NCI-H2196 treated with DMSO at 0.1 percent for 48 hours (cell line): Measurements from ENCODE around the gene GADD45A.

Experiments used
- DNase-seq: peaks from one replicate; lab custom pipeline; 2025; ENCODE audit not compliant: unreplicated experiment; lab: John Stamatoyannopoulos, UW

GADD45A gene

DNA sequence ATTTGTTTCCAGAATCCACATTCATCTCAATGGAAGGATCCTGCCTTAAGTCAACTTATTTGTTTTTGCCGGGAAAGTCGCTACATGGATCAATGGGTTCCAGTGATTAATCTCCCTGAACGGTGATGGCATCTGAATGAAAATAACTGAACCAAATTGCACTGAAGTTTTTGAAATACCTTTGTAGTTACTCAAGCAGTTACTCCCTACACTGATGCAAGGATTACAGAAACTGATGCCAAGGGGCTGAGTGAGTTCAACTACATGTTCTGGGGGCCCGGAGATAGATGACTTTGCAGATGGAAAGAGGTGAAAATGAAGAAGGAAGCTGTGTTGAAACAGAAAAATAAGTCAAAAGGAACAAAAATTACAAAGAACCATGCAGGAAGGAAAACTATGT is 2.6 kb downstream of the GADD45A start:
- DNase-seq, result no peak

DNA sequence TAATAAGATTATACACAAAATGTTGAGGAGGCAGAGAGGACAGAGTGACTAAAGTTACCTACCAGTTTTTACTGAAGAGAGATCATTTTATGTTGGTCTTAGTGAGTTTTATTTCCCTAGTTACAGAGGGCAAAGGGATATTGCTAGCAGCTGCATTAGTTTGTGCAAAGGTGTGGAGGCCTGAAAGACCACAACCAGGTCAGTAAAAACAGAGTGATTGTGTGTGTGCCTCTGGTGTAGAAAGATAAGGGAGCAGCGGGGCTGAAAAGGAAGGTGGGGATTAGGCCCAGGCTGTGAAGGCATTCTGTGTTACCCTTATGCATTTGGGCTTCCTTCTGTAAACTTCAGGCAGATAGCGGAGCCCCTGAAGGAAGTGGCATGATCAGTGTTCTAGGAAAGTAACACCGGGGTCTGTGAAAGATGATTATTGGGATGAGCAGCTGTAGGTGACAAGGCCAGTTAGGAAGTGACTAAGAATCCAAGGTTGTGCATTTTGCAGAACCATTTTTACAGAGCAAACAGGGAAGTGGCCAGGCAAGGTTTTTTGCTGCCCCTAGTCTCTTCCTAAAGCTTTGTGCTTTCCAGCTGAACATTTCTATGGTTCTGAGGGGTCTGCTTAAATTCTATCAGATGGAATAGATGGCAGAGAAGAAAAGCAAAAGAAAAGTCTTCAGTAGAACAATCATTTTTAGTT is 3.7 kb downstream of the GADD45A start:
- DNase-seq, result no peak

DNA sequence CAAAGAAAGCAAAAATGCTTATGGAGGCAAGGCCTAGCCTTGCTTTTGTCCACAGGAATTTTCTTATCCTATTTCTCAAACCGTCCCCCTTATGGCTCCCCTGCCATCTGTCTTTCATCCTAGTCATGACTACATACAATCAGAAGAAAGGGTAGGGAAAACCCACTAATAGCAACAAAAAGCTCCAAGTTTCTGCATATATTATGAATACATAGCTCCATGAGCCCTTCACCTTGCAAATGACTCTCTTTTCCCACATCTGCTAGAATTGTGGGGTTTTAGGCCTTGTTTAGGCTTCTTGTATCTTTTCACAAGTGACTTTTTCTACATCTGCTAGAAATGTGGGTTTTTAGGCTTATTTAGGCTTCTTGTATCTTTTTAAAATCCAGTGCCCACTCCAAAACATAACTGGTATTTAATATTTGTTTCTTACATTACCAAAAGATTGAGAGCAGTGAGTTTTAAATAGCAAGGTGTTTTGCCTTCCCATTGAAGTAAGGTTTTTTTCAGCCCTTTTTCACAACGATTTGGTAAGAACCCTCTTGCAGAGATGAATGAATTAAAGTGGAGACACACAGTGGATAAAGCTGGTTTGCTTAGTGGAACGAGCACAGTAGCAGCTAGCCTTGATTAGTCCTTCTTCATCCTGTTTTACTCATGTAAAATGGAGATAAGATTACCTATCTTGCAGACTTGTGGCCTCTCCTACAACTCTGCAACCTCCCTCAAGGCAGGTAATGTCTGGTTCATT is 4.4 kb downstream of the GADD45A start:
- no peak for DNase-seq

DNA sequence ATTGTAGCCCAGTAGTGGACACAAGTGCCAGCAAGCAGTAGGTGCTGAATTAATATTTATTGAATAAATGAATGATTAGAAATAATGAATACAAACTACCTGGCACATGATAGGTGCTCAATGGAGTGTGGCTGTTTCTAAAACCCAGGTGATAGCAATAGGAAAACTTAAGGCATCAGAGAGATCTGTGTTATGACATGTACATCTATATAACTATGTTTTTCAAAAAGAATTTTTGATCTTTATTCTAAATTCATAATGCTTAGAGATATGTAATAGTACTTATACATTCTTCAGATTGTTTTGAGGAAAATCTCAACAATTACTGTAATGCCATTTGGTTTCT is 5.0 kb downstream of the GADD45A start:
- DNase-seq, result no peak

DNA sequence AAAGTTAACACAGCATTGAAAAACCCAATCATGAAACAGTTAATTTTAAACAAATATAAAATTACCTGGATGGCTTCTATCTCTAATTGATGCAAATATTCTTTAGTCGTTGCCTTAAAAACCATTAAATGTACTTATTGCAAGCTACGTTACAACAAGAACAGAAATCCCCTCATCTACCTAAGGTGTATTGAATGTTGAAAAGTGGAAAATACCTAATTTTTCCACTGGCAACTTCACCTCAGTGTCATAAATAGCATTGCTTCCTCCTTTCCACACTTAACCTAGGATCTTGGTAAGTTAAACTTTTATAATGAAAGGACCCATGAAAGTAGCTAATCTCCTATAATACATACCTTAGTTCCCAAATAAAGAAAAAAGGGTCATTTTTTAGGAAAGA is 5.4 kb downstream of the GADD45A start:
- no peak for DNase-seq

DNA sequence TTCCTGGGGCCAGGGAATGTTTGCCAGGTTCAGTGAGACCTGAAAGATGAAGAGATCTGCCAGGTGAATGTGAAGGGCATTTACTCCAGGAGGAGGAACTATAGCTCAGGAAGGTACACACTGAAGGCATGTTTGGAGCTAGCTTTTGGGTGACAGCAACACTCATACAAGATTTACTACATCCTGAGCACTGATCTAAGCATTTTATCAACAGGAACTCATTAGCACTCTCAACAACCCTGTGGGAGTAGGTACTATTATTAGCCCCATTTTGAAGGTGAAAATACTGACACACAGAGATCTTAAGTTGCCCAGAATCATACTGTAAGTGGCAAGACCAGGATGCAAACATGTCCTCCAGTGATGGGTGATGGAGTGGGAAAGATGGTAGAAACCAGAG is 6.7 kb downstream of the GADD45A start:
- DNase-seq, result no peak

DNA sequence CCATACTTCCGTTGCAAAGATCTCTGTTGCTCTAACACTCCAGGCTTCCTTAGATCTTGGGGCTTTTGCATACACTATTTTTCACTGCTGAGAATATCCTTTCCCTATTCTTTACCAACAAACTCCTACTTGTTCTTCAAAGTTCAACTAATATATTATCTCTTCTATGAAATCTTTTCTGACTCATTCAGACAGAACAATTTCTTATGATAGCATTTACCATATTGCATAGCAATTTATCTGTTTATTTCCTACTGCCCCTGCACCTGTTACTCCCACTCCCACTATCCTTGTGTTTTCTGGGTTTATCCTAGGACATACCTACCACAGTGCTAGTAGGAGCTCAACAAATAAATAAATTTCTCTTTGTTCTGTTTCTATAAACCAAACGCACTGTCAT is 11.0 kb downstream of the GADD45A start:
- DNase-seq, result no peak

DNA sequence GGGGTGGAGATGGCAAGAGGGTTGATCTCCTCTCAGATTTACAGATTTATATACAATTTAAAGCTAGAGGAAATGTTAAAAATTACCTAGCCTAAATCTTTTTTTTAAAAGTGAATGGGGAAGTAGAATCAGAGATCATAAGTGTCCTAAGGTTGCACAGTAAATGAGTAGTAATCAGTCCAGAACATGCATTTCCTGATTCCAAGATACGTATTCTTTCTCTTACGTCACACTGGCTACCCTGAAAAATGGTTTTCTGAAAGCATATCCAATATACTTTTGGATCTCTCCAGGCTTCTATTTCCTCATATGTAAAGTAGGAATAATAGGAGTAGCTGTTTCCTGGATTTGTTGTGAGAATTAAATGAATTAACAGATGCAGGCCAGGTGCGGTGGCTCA is 11.7 kb downstream of the GADD45A start:
- DNase-seq, result no peak

DNA sequence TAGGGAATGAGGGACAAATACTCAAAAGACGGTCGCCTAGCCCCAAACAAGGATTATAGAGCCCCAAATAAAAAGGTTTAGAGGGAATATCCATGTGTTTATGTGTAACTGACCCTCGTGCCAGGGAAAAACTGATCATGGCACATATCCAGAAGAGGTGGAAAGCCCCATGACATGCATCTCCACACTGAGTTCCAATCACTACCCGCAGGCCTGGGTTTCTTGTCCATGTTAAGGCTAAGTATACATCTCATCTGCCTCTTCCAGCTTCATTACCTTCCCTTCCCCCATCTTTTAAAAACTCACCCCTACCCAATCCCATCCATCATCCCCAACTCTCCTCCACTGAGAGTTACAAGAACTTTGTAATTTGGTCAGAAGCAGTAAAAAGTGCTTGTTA is 15.2 kb downstream of the GADD45A start:
- no peak for DNase-seq

DNA sequence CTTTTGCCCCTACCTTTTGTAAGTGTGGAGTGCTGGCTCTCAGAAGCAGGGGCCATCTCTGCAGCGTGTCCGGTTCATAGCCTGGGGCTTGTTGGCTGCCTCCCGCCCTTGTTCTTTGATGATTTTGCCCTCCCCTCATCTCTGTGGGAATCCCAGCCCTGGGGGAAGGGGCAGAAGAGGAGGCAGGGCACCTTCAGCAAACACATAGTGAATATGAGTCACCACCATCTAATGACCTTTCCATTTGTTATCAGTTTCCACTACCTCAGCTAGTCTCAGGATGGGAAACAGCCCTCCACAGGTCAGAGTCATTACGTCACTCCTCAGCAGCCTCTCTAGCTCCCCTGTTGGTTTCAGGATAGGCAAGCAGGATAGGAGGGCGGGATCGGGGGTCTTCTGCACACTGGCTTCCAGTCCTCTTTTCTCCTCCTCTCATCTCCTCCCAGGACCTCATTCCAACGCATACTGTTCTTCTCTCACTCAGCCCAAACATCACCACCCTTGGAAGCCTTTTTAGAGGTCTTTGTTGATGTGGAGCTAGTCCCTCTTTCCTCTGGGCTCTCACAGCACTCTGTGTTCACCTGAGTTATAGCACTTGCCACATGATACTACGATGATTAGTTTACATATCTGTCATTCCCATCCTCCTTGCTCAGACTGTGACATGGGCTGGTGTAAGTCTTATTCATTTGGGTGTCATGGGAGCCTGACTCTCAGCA is 15.8 kb downstream of the GADD45A start:
- peak; percentile 61 for DNase-seq

DNA sequence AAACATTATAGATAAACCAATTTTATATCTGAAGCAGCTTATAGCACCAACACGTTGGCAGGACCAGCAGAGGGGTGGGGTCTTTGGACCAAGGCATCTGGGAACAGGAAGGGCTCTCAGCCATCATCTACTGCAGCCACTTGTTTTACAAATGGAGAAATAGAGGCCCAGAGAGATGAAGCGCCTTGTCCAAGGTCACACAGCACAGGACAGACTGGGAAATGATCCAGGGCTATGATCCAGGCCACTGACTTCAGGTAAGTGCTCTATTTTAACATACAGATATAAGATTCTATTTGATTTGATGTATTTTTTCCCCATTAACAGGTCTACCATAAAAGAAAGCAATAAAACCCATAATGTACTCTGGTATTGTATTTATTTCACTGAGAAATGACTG is 16.9 kb downstream of the GADD45A start:
- DNase-seq, result no peak

DNA sequence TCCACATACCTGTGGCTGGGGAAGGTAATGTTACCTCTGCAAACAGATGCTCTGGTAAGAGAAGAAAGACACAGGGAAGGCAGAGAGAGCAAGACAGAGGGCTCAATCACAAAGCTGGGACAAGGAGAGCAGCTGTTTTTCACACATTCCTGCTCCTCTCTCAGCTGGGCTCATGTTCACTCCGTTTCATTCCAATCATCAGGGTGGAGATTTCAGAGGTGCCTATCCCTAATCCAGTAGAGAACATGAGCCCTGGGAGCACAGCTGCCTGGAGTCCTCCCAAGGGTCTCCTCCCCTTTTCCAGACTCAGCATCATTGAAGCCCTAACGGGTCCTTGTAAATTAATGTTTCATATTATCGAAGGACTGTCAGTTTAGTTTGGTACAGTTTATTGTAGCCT is 19.4 kb downstream of the GADD45A start:
- no peak for DNase-seq

DNA sequence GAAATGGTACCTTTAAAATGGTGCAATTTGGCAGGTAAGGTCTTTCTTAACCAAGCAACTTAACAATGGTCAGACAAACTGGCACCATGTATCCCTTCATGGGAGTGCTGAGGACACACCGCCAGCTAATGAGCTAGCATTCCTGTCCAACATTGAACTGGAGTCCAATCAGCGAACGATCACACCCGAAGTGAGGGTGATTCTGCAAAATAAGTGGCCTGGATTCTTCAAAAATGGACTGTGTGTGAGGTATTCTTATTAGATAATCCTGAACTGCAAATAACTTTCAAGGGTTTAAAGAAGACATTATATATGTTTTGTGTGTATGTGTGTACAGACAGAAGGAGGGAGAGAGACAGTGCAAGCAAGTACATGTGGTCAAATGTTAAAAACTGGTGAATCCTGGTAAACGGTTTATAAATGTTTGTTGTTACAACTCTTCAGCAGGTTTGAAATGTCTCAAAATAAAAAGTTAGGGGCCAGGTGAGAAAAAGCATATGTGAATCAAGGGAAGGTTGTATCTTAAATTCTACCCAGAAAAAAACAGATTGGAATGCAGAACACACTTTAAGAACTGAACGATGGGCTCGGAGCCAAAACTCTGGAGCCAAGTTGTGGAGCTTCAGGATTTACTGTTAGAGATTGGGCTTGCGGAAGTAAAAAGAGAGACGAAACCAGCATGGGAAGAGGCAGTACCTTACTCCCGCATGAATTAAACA is 20.9 kb downstream of the GADD45A start:
- no peak for DNase-seq

DNA sequence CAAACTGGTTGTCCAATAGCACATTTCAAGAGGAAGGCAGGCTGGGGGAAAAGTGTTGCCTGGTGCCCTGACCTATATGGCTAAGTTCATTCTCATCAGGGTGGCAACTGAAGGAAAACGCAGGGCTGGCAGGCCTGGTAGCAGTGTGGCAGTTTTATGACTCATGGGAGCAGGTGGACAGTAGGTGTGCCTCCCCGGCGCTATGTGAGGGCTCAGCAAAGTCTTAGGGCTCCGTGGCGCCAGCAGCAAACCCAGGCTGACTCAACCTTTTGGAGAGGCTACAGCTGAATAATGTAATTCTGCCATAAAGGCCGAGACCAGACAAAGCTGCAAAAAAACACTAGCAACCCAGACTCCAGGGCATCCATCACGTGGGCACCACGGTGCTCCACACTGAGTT is 23.6 kb downstream of the GADD45A start:
- no peak for DNase-seq

DNA sequence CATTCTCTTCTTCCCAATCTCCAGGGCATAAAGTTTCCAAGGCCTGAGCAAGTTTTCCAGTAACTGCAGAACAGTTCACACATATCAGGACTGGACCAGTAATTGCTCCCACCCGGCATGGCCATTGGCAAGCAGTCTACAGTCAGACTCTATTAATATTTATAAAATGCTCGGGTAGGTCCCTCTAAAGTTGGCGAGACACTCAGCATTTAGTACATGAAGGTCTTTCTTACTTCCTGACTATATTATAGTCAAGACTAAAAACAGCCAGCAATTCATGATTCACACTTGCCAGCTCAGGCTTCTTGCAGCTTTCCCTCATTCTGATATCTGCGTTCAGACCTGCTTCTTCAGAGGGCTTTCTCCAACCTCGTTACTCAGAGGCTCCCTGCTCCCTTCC is 25.4 kb downstream of the GADD45A start:
- DNase-seq, result no peak

DNA sequence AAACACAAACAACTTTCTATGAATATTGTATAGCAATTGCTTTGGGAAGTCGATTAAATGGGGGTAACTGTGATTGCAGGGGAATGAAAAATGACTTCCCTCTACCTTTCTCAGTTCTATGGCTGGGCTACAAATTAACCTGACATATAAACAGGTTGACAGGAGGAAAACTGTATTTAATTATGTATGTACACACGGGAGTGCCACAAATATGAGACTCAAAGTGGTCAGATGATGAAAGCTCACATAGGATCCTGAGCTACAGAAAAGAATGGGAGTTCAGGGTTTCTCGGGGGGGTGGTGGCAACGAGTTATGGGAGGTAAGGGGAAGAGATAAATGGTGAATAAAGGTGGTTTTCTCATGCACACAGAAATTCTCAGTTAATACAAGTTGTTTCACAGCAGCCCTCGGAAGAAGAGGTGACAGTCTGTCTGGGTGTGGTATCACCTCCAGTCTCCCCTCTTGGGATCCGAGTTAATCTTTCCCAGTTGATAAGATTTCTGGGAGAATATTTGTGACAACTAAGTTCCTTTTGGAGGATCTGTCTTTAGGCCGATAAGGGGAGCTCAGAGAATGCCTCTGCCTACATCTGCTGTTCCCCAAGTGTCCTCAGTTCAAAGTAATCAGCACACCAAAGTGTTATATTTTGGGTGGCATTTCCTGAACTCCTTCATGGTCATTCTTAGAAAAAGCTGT is 26.3 kb downstream of the GADD45A start:
- DNase-seq, result no peak

DNA sequence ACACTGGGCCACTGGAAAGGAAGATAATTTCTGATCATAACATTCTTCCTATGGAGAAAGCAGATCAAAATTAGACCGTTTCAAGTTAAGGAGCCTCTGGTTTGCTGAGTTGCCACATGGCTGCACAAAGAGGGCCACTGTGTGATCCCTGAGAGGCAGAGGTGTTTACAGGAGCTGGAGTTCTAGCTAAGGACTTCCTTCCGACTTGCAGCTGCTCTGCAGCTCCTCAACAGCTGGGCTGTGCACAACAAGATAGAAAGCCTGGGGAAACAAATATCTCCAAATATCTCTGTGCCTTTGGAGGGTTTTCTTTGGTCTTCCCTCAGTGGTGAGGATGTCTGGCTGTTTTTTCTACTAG is 26.8 kb downstream of the GADD45A start:
- no peak for DNase-seq

DNA sequence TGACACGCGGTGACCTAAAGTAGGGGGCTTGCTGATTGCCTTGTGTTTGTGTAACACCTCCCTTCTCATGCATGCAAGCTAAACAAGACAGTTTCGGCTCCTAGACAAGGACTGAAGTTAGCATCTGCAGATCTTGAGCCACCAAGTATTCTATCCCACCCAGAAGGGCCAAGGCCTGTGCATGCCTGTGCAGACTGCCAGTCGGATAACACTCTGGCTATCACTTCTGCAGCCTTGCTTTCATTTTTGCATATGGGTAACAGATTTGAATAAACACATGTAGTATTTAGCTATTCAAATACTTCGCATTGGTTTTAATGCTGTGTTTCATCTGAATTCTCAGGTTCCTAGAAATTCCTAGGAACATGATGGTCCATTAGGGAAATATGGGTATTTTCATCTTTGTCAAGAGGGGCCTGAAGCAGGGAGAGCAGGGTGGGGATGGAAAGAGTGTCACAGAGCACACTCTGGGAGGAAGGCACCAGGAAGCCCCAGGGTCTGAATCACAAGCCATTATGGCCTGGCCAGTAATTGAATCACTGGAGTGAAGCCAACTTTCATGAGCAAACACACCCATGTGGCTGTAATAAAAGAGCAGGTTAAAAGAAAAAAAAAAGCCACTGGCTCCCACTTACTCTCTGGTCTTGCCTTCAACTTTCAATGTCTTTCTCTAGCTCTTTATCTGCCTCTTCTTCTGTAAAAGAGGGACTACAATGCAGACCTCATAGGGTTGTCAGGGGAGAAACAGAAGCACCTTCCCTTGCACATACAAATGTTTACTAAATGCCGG is 28.3 kb downstream of the GADD45A start:
- peak; percentile 46 for DNase-seq

DNA sequence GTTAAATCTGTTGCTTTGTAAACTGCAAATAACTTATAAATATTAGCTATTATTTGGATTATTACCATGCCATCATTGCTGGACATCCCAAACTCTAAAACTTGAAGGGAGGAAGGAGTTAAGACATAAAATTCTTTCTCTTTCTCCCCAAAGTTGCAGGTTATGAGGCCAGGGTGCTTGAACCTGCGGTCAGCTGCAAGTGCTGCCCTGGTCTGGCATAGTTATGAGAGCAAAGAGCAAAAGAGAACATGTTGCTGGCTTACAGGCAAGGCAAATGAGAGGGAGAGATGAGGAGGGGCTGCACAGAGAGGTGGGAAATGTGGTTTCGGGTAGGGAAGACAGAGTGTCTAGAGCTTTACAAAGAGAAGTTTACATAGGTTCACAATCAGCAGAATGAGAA is 30.8 kb downstream of the GADD45A start:
- DNase-seq, result no peak

DNA sequence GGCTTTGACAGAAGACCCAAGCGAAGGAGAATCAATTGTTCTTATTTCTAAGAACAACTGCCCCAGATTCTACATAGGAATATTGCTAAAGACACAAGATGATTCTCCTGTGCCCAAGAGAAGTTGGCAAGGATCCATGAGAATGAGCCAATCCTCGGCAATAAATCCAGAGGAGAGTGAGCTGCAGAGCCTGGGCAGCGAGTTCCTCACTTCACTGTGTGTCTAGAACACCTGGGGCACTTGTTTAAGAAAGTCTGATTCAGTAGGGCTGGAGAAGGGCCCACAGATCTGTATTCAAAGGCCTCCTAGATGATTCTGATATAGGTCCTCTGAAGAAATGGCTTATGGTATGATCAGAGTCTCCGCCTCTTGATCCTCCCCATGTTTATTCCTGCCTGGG is 31.8 kb downstream of the GADD45A start:
- DNase-seq, result no peak
